Measurements from ENCODE around the gene NTRK3. TPM values are rescaled to one million over a fixed set of nuclear protein-coding genes. Genes with fewer than 3 reads are reported as not detected.

NTRK3 gene
- total RNA-seq, 2 experiments from 2014 or later, result not detected

- Mint-ChIP-seq H3K4me1 (ENCODE audit: low read depth) (no peaks in the 10 kb centered on the region), H3K4me3 (no peak overlapping the region), H3K9me3 (no peaks in the 10 kb centered on the region), H3K36me3 (ENCODE audit: low read depth) (no peaks in the 10 kb centered on the region), H3K27ac (no peak overlapping the region), H3K27me3 (no peaks in the 10 kb centered on the region)
- ATAC-seq (no peak), DNase-seq (no peak)
- no peak for TF ChIP-seq CTCF (IDR thresholded peaks at IDR 0.05)
- CTCF ChIA-PET, result no interaction called here
- intact Hi-C loops (cut with micrococcal nuclease), result no loop called here
- POLR2A ChIA-PET, result interaction anchor here (0.6 kb wide), 1 partner anchor 46 kb away, joined by 3 read pairs; no protein-coding TSS in a partner anchor
Observed at GRCh38 chr15:87866961-87867360, 389.6 kb downstream of the NTRK3 start.

- Mint-ChIP-seq H3K4me3 (no peak overlapping the region), H3K9me3 (no peaks in the 10 kb centered on the region), H3K27ac (no peak overlapping the region), H3K4me1 (ENCODE audit: low read depth) (no peaks in the 10 kb centered on the region), H3K27me3 (no peaks in the 10 kb centered on the region), H3K36me3 (ENCODE audit: low read depth) (no peaks in the 10 kb centered on the region)
- POLR2A ChIA-PET, result no interaction called here
- ATAC-seq (no peak), DNase-seq (no peak)
- intact Hi-C loops (cut with micrococcal nuclease), result no loop called here
- TF ChIP-seq CTCF (IDR thresholded peaks at IDR 0.05), result no peak
- CTCF ChIA-PET, result no interaction called here
Observed at GRCh38 chr15:87863152-87863551, 393.4 kb downstream of the NTRK3 start.

- intact Hi-C loops (cut with micrococcal nuclease), result no loop called here
- Mint-ChIP-seq H3K27ac (no peak overlapping the region), H3K4me3 (no peak overlapping the region), H3K27me3 (no peaks in the 10 kb centered on the region), H3K36me3 (ENCODE audit: low read depth) (no peaks in the 10 kb centered on the region), H3K4me1 (ENCODE audit: low read depth) (no peaks in the 10 kb centered on the region), H3K9me3 (no peaks in the 10 kb centered on the region)
- ChIA-PET POLR2A (no interaction called here), CTCF (no interaction called here)
- ATAC-seq (no peak), DNase-seq (no peak)
- no peak for TF ChIP-seq CTCF (IDR thresholded peaks at IDR 0.05)
Observed at GRCh38 chr15:87860743-87861142, 395.8 kb downstream of the NTRK3 start.

GRCh38 chr15:87858651-87859050 is 397.9 kb downstream of the NTRK3 start:
- CTCF ChIA-PET, result no interaction called here
- intact Hi-C loops (cut with micrococcal nuclease), result no loop called here

GRCh38 chr15:87851497-87851896 is 405.0 kb downstream of the NTRK3 start:
- no peaks in the 10 kb centered on the region for H3K9me3 Mint-ChIP-seq
- ATAC-seq, result no peak
- no peaks in the 10 kb centered on the region for H3K36me3 Mint-ChIP-seq (ENCODE audit: low read depth)
- no peak overlapping the region for H3K4me3 Mint-ChIP-seq
- DNase-seq, result no peak
- no peak overlapping the region for H3K27ac Mint-ChIP-seq
- POLR2A ChIA-PET, result no interaction called here
- no peak for TF ChIP-seq CTCF (IDR thresholded peaks at IDR 0.05)
- intact Hi-C loops (cut with micrococcal nuclease), result no loop called here
- CTCF ChIA-PET, result no interaction called here
- H3K4me1 Mint-ChIP-seq (ENCODE audit: low read depth), result no peaks in the 10 kb centered on the region
- no peaks in the 10 kb centered on the region for H3K27me3 Mint-ChIP-seq

More at GRCh38 chr15:87858651-87859050, 397.9 kb downstream of the NTRK3 start:
- H3K36me3 Mint-ChIP-seq (ENCODE audit: low read depth), result no peaks in the 10 kb centered on the region
- H3K27ac Mint-ChIP-seq, result no peak overlapping the region
- DNase-seq (no peak), ATAC-seq (no peak)
- no peaks in the 10 kb centered on the region for H3K27me3 Mint-ChIP-seq
- no peaks in the 10 kb centered on the region for H3K4me1 Mint-ChIP-seq (ENCODE audit: low read depth)
- POLR2A ChIA-PET, result no interaction called here
- H3K9me3 Mint-ChIP-seq, result no peaks in the 10 kb centered on the region
- no peak overlapping the region for H3K4me3 Mint-ChIP-seq
- no peak for TF ChIP-seq CTCF (IDR thresholded peaks at IDR 0.05)
